ENCODE measurements around the gene LILRB5. TPM values are rescaled to one million over a fixed set of nuclear protein-coding genes. Genes with fewer than 3 reads are reported as not detected.
"Not testable (repeated sequence)": the region's sequence is repeated elsewhere in the genome, so short reads cannot be mapped to it uniquely, and the experiment has no call there.

The LILRB5 gene
- total and polyA plus RNA-seq, 5 donors from 2014 or later, result not detected

GRCh38 chr19:54217517-54218247 lies 39.4 kb downstream of the LILRB5 start:
- H3K9me3 Mint-ChIP-seq; DNase-seq; H3K4me1 Mint-ChIP-seq; H3K27ac Mint-ChIP-seq; H3K27me3 Mint-ChIP-seq; H3K4me3 Mint-ChIP-seq; H3K36me3 Mint-ChIP-seq; H3K9me3 ChIP-seq (ENCODE audit: control insufficient read depth in 2 of 2, low read length in 2 of 2); H3K36me3 ChIP-seq (ENCODE audit: control insufficient read depth, insufficient read depth, low read length); ATAC-seq (ENCODE audit: low read depth in 2 of 2); H3K4me1 ChIP-seq (ENCODE audit: control insufficient read depth, insufficient read depth, low read length, poor library complexity, severe bottlenecking); H3K27me3 ChIP-seq (ENCODE audit: control insufficient read depth, insufficient read depth, low read length); H3K27ac ChIP-seq (ENCODE audit: insufficient read depth, low read length, poor library complexity, severe bottlenecking); H3K4me3 ChIP-seq (ENCODE audit: low read depth, low read length): not testable (repeated sequence)

- no peak overlapping the region for H3K27ac Mint-ChIP-seq
These were observed 40.2 kb downstream of the LILRB5 start for GRCh38 chr19:54216869-54217268.

GRCh38 chr19:54214734-54215133 lies 42.3 kb downstream of the LILRB5 start:
- not testable (repeated sequence) for H3K4me3 Mint-ChIP-seq; H3K36me3 ChIP-seq (ENCODE audit: control insufficient read depth, insufficient read depth, low read length); H3K27me3 Mint-ChIP-seq; ATAC-seq (ENCODE audit: low read depth in 2 of 2); H3K9me3 ChIP-seq (ENCODE audit: control insufficient read depth in 2 of 2, low read length in 2 of 2); H3K27me3 ChIP-seq (ENCODE audit: control insufficient read depth, insufficient read depth, low read length); H3K9me3 Mint-ChIP-seq; H3K27ac ChIP-seq (ENCODE audit: insufficient read depth, low read length, poor library complexity, severe bottlenecking); H3K4me3 ChIP-seq (ENCODE audit: low read depth, low read length); DNase-seq; H3K27ac Mint-ChIP-seq; H3K4me1 ChIP-seq (ENCODE audit: control insufficient read depth, insufficient read depth, low read length, poor library complexity, severe bottlenecking)
- H3K36me3 Mint-ChIP-seq, result peaks cover 14% of the 10 kb centered on the region
- peaks cover 0 to 25% (median 15%) of the 10 kb centered on the region in 4 donors for H3K4me1 Mint-ChIP-seq

More at GRCh38 chr19:54216869-54217268, 40.2 kb downstream of the LILRB5 start:
- Histone ChIP-seq H3K4me3 (ENCODE audit: low read depth, low read length) (no peak overlapping the region), H3K27me3 (ENCODE audit: control insufficient read depth, insufficient read depth, low read length) (no peaks in the 10 kb centered on the region), H3K4me1 (ENCODE audit: control insufficient read depth, insufficient read depth, low read length, poor library complexity, severe bottlenecking) (no peaks in the 10 kb centered on the region), H3K27ac (ENCODE audit: insufficient read depth, low read length, poor library complexity, severe bottlenecking) (no peak overlapping the region), H3K36me3 (ENCODE audit: control insufficient read depth, insufficient read depth, low read length) (no peaks in the 10 kb centered on the region), H3K9me3 (ENCODE audit: control insufficient read depth in 2 of 2, low read length in 2 of 2) (no peaks in the 10 kb centered on the region)
- Mint-ChIP-seq H3K4me1 (peaks cover 0 to 10% (median 1%) of the 10 kb centered on the region in 4 donors), H3K27me3 (no peaks in the 10 kb centered on the region), H3K4me3 (no peak overlapping the region), H3K36me3 (peaks cover 8% of the 10 kb centered on the region), H3K9me3 (no peaks in the 10 kb centered on the region)
- DNase-seq, result no peak
- no peak for ATAC-seq (ENCODE audit: low read depth in 2 of 2)

- H3K4me3 ChIP-seq (ENCODE audit: low read depth, low read length); H3K27ac ChIP-seq (ENCODE audit: insufficient read depth, low read length, poor library complexity, severe bottlenecking); H3K27me3 Mint-ChIP-seq; ATAC-seq (ENCODE audit: low read depth in 2 of 2); H3K4me3 Mint-ChIP-seq; H3K27me3 ChIP-seq (ENCODE audit: control insufficient read depth, insufficient read depth, low read length); H3K9me3 ChIP-seq (ENCODE audit: control insufficient read depth in 2 of 2, low read length in 2 of 2); H3K27ac Mint-ChIP-seq; H3K9me3 Mint-ChIP-seq; DNase-seq; H3K36me3 ChIP-seq (ENCODE audit: control insufficient read depth, insufficient read depth, low read length): not testable (repeated sequence)
- H3K4me1 ChIP-seq (ENCODE audit: control insufficient read depth, insufficient read depth, low read length, poor library complexity, severe bottlenecking), result peaks cover 14% of the 10 kb centered on the region
- Mint-ChIP-seq H3K4me1 (peaks cover 0 to 29% (median 17%) of the 10 kb centered on the region in 4 donors), H3K36me3 (peaks cover 14% of the 10 kb centered on the region)
These were observed 42.9 kb downstream of the LILRB5 start for GRCh38 chr19:54214217-54214616.

GRCh38 chr19:54211235-54211634 lies 45.8 kb downstream of the LILRB5 start:
- H3K27me3 Mint-ChIP-seq, result no peaks in the 10 kb centered on the region
- H3K27me3 ChIP-seq (ENCODE audit: control insufficient read depth, insufficient read depth, low read length), result no peaks in the 10 kb centered on the region

GRCh38 chr19:54209811-54210494 lies 47.1 kb downstream of the LILRB5 start:
- peaks cover 30% of the 10 kb centered on the region for H3K36me3 ChIP-seq (ENCODE audit: control insufficient read depth, insufficient read depth, low read length)
- Mint-ChIP-seq H3K4me3 (peak overlapping the region in 1 of 4 donors; percentile 24), H3K4me1 (peaks cover 0 to 63% (median 44%) of the 10 kb centered on the region in 4 donors), H3K27me3 (no peaks in the 10 kb centered on the region), H3K36me3 (peaks cover 32% of the 10 kb centered on the region), H3K9me3 (peaks cover 0 to 2% (median 0%) of the 10 kb centered on the region in 7 donors), H3K27ac (peak overlapping the region in 1 of 3 donors; percentile 80)
- DNase-seq (no peak), ATAC-seq (ENCODE audit: low read depth in 2 of 2) (no peak)
- peaks cover 39% of the 10 kb centered on the region for H3K4me1 ChIP-seq (ENCODE audit: control insufficient read depth, insufficient read depth, low read length, poor library complexity, severe bottlenecking)
- H3K27ac ChIP-seq (ENCODE audit: insufficient read depth, low read length, poor library complexity, severe bottlenecking), result peak overlapping the region; percentile 54
- H3K27me3 ChIP-seq (ENCODE audit: control insufficient read depth, insufficient read depth, low read length), result no peaks in the 10 kb centered on the region
- no peak overlapping the region for H3K4me3 ChIP-seq (ENCODE audit: low read depth, low read length)
- H3K9me3 ChIP-seq (ENCODE audit: control insufficient read depth in 2 of 2, low read length in 2 of 2), result no peaks in the 10 kb centered on the region

More at GRCh38 chr19:54211235-54211634, 45.8 kb downstream of the LILRB5 start:
- Mint-ChIP-seq H3K9me3 (peaks cover 0 to 2% (median 0%) of the 10 kb centered on the region in 7 donors), H3K4me1 (peaks cover 0 to 56% (median 36%) of the 10 kb centered on the region in 4 donors), H3K27ac (peak overlapping the region; percentile 45 to 82 (median 80)), H3K36me3 (peaks cover 26% of the 10 kb centered on the region), H3K4me3 (peak overlapping the region in 1 of 4 donors; percentile 23)
- H3K4me3 ChIP-seq (ENCODE audit: low read depth, low read length), result no peak overlapping the region
- H3K36me3 ChIP-seq (ENCODE audit: control insufficient read depth, insufficient read depth, low read length), result peaks cover 19% of the 10 kb centered on the region
- peak overlapping the region; percentile 54 for H3K27ac ChIP-seq (ENCODE audit: insufficient read depth, low read length, poor library complexity, severe bottlenecking)
- no peaks in the 10 kb centered on the region for H3K9me3 ChIP-seq (ENCODE audit: control insufficient read depth in 2 of 2, low read length in 2 of 2)
- ATAC-seq (ENCODE audit: low read depth in 2 of 2), result no peak
- DNase-seq, result no peak
- H3K4me1 ChIP-seq (ENCODE audit: control insufficient read depth, insufficient read depth, low read length, poor library complexity, severe bottlenecking), result peaks cover 28% of the 10 kb centered on the region

GRCh38 chr19:54209058-54209810 lies 47.8 kb downstream of the LILRB5 start:
- ATAC-seq (ENCODE audit: low read depth in 2 of 2), result no peak
- H3K27me3 Mint-ChIP-seq, result no peaks in the 10 kb centered on the region
- no peak overlapping the region for H3K4me3 ChIP-seq (ENCODE audit: low read depth, low read length)
- peaks cover 0 to 2% (median 0%) of the 10 kb centered on the region in 7 donors for H3K9me3 Mint-ChIP-seq
- H3K27me3 ChIP-seq (ENCODE audit: control insufficient read depth, insufficient read depth, low read length), result no peaks in the 10 kb centered on the region
- H3K4me1 Mint-ChIP-seq, result peaks cover 0 to 70% (median 50%) of the 10 kb centered on the region in 4 donors
- DNase-seq, result no peak
- H3K4me3 Mint-ChIP-seq, result no peak overlapping the region
- no peak overlapping the region for H3K27ac ChIP-seq (ENCODE audit: insufficient read depth, low read length, poor library complexity, severe bottlenecking)
- peaks cover 46% of the 10 kb centered on the region for H3K4me1 ChIP-seq (ENCODE audit: control insufficient read depth, insufficient read depth, low read length, poor library complexity, severe bottlenecking)
- H3K36me3 Mint-ChIP-seq, result peaks cover 32% of the 10 kb centered on the region
- H3K9me3 ChIP-seq (ENCODE audit: control insufficient read depth in 2 of 2, low read length in 2 of 2), result no peaks in the 10 kb centered on the region
- H3K36me3 ChIP-seq (ENCODE audit: control insufficient read depth, insufficient read depth, low read length), result peaks cover 37% of the 10 kb centered on the region
- H3K27ac Mint-ChIP-seq, result peak overlapping the region in 1 of 3 donors; percentile 80

Data from CD4-positive, CD25-positive, alpha-beta regulatory T cell (primary cell).